HEK293 (cell line): ENCODE data around the gene ARGLU1.

Experiments used
- CTCF ChIP-seq: fragments of 450-650 bp; formaldehyde crosslinking; IDR thresholded peaks from 2 replicates; pipeline ENCODE4 v1.5.1; 2016; ENCODE audit warnings: missing biosample characterization, missing genetic modification characterization
- ZBTB11 ChIP-seq: fragments of 450-650 bp; formaldehyde crosslinking; conservative IDR thresholded peaks from 2 replicates; pipeline ENCODE4 v1.5.1; 2016; ENCODE audit warnings: low read depth, missing biosample characterization, missing genetic modification characterization
- ZNF274 ChIP-seq, 2 experiments: fragments of 200-500 bp in 1 of 2; fragments of 450-650 bp in 1 of 2; sonication (Bioruptor generic) in 1 of 2; formaldehyde crosslinking in 1 of 2; IDR thresholded peaks; 2 replicates each; pipeline versions ENCODE4 v1.5.1 to v1.6.1; 2014 to 2016; ENCODE audit warnings: borderline replicate concordance in 1 of 2, inconsistent platforms in 1 of 2, low read length in 1 of 2, missing biosample characterization in 1 of 2, missing genetic modification characterization in 1 of 2
- ZNF280C ChIP-seq: fragments of 450-650 bp; formaldehyde crosslinking; IDR thresholded peaks from 2 replicates; pipeline ENCODE4 v1.5.1; 2016; ENCODE audit warnings: missing biosample characterization, missing genetic modification characterization
- ZNF488 ChIP-seq: fragments of 450-650 bp; formaldehyde crosslinking; IDR thresholded peaks from 2 replicates; pipeline ENCODE4 v1.5.1; 2016; ENCODE audit warnings: missing biosample characterization, missing genetic modification characterization

- no peak for TF ChIP-seq ZNF488
- TF ChIP-seq CTCF (tag by site-specific recombination), result no peak
- TF ChIP-seq ZNF274 (IDR thresholded peaks at IDR 0.05; ENCODE audit: low read length), result no peak
- TF ChIP-seq ZNF274 (tag by site-specific recombination; IDR thresholded peaks at IDR 0.05; ENCODE audit: borderline replicate concordance), result no peak
- TF ChIP-seq ZBTB11, result no peak
- TF ChIP-seq ZNF280C (tag by site-specific recombination), result no peak
Observed at GRCh38 chr13:106555631-106556328, 12.2 kb downstream of the ARGLU1 start.
